Common myeloid progenitor, CD34-positive (primary cell): Measurements from ENCODE around the gene RAB11FIP5. TPM values are rescaled to one million over a fixed set of nuclear protein-coding genes. Genes with fewer than 3 reads are reported as not detected.

Experiments used
- CTCF ChIA-PET: fragments of 350-600 bp; sonication (Branson Sonifier 250); formaldehyde crosslinking; loops from one replicate; lab custom pipeline; 2021; ENCODE audit warnings: antibody characterized with exemption; lab: Charles Lee
- POLR2A ChIA-PET: fragments of 350-600 bp; sonication (Branson Sonifier 250); formaldehyde crosslinking; loops from one replicate; lab custom pipeline; 2021; ENCODE audit warnings: antibody characterized with exemption; lab: Charles Lee
- DNase-seq, 3 donors: peaks; one replicate each; pipeline versions ENCODE4 v3.0.0 to v3.0.0-alpha.2; 2013
- H3K27ac ChIP-seq, 2 experiments: 1 replicate in 1 of 2; 2 replicates in 1 of 2; pipeline ENCODE4 v1.7.0; 2013; ENCODE audit warnings: inconsistent platforms in 2 of 2, low read length in 2 of 2, mild to moderate bottlenecking in 2 of 2, low read depth in 1 of 2, moderate library complexity in 1 of 2; ENCODE audit not compliant: severe bottlenecking in 2 of 2, insufficient read depth in 1 of 2, poor library complexity in 1 of 2
- H3K27me3 ChIP-seq, 5 experiments: replicated peaks in 2 of 5; 1 replicate in 3 of 5; 2 replicates in 2 of 5; pipeline versions ENCODE4 v1.6.1 to v1.7.0; 2013; ENCODE audit warnings: low read length in 4 of 5, mild to moderate bottlenecking in 2 of 5, moderate library complexity in 2 of 5, inconsistent platforms in 1 of 5; ENCODE audit not compliant: insufficient read depth in 5 of 5, control insufficient read depth in 4 of 5
- H3K36me3 ChIP-seq, 4 experiments: 1 replicate in 2 of 4; 2 replicates in 2 of 4; pipeline versions ENCODE4 v1.6.1 to v1.7.0; 2013; ENCODE audit warnings: low read length in 3 of 4, control low read depth in 1 of 4, mild to moderate bottlenecking in 1 of 4; ENCODE audit not compliant: control insufficient read depth in 4 of 4, insufficient read depth in 4 of 4
- H3K4me1 ChIP-seq, 4 experiments: 1 replicate in 3 of 4; 2 replicates in 1 of 4; pipeline versions ENCODE4 v1.6.1 to v1.7.1; 2013; ENCODE audit warnings: low read length in 3 of 4, mild to moderate bottlenecking in 3 of 4, control low read depth in 1 of 4, inconsistent platforms in 1 of 4, moderate library complexity in 1 of 4; ENCODE audit not compliant: control insufficient read depth in 4 of 4, insufficient read depth in 4 of 4; ENCODE audit errors: control extremely low read depth in 1 of 4
- H3K4me3 ChIP-seq, 7 experiments: 1 replicate in 4 of 7; 2 replicates in 3 of 7; pipeline versions ENCODE4 v1.5.1 to v1.7.0; 2013; ENCODE audit warnings: mild to moderate bottlenecking in 7 of 7, low read length in 6 of 7, moderate library complexity in 6 of 7, inconsistent platforms in 2 of 7, low read depth in 2 of 7, control low read depth in 1 of 7; ENCODE audit not compliant: insufficient read depth in 4 of 7, control insufficient read depth in 1 of 7; ENCODE audit errors: extremely low read depth in 1 of 7
- H3K9me3 ChIP-seq, 5 experiments: 1 replicate in 4 of 5; 2 replicates in 1 of 5; pipeline versions ENCODE4 v1.6.1 to v1.7.1; 2013; ENCODE audit warnings: low read length in 4 of 5, mild to moderate bottlenecking in 2 of 5, inconsistent platforms in 1 of 5, low read depth in 1 of 5, moderate library complexity in 1 of 5; ENCODE audit not compliant: control insufficient read depth in 4 of 5, insufficient read depth in 2 of 5; ENCODE audit errors: control extremely low read depth in 1 of 5
- WGBS: methylation state at CpG from one replicate; pipeline ENCODE4 v1.1.5; 2013; ENCODE audit not compliant: insufficient coverage; 5-methylcytosine and 5-hydroxymethylcytosine counted together
- polyA plus RNA-seq: library from polyadenylated mRNA; unstranded; fragments of 120-200 nt; gene quantifications from one replicate; pipeline ENCODE4 v1.2.1, GENCODE V29; 2013

The RAB11FIP5 gene, protein sequence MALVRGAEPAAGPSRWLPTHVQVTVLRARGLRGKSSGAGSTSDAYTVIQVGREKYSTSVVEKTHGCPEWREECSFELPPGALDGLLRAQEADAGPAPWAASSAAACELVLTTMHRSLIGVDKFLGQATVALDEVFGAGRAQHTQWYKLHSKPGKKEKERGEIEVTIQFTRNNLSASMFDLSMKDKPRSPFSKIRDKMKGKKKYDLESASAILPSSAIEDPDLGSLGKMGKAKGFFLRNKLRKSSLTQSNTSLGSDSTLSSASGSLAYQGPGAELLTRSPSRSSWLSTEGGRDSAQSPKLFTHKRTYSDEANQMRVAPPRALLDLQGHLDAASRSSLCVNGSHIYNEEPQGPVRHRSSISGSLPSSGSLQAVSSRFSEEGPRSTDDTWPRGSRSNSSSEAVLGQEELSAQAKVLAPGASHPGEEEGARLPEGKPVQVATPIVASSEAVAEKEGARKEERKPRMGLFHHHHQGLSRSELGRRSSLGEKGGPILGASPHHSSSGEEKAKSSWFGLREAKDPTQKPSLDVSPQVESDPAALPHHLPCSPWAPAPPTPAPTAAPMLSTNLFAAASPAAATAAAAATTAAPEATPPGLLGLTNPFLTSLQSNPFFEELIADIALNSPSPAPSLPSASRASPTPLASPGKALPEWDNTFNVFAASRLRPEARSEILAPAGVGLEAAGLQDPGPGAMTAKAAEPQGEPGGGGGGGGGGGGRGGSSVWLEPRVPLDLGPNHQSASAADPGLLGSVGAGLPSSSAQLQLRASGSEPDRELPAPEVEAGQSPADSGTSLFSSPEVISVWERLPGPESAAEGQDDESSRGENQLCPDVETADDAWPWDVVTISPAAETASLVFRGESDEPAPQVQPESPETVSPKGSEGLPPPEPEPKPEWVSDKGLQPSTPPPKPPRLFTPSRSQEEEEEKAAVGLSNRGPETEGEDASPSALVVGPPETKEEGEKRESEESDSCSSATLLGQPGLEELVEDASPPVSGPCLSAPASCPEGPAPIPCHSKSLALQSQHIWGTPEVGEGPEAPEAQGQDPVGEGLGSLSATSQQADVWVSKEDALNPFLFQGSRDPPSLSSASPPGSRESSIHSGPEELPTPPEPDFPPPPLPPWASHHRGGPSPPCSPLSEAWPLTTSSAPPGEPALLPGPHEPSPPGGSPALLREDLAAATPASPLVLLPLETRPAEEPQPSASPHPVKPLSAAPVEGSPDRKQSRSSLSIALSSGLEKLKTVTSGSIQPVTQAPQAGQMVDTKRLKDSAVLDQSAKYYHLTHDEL (N-terminal part only)
- polyA plus RNA-seq, result 2.4 TPM

GRCh38 chr2:73112913-73113854 is at the start of gene RAB11FIP5:
TSS of gene RAB11FIP5 (minus strand) at chr2:73112948. CDS start at chr2:73112777, 171 bp downstream.
- no peaks in the 10 kb centered on the region for H3K9me3 ChIP-seq
- H3K27ac ChIP-seq, result no peak within 1 kb of the TSS
- ChIA-PET POLR2A (no interaction called here), CTCF (interaction anchor here (1.0 to 1.3 kb wide), 3 partner anchors 28 to 219 kb away, joined by 3 read pairs; no protein-coding TSS in a partner anchor)
- H3K27me3 ChIP-seq, result peaks cover 9 to 41% (median 30%) of the 10 kb centered on the region in 5 experiments
- peak within 1 kb of the TSS; percentile 52 to 78 (median 62) for H3K4me3 ChIP-seq
- under 1% methylated on average over 83 of the region's 93 CpGs for WGBS
- H3K36me3 ChIP-seq, result no peaks in the 10 kb centered on the region
- peak; percentile 71 to 85 (median 82) for DNase-seq
- peaks cover 0 to 26% (median 25%) of the 10 kb centered on the region in 4 experiments for H3K4me1 ChIP-seq

GRCh38 chr2:73156539-73157124 is 43.9 kb upstream of the RAB11FIP5 start:
- ChIA-PET CTCF (interaction anchor here (0.8 to 4.5 kb wide), 15 partner anchors 13 to 263 kb away, joined by 3 to 78 read pairs (median 5); no protein-coding TSS in a partner anchor), POLR2A (no interaction called here)
- DNase-seq, result peak; percentile 62 to 76 (median 76)
- peaks cover 0 to 7% (median 2%) of the 10 kb centered on the region in 4 experiments for H3K4me1 ChIP-seq
- no peaks in the 10 kb centered on the region for H3K36me3 ChIP-seq
- H3K27ac ChIP-seq, result no peak overlapping the region
- peak overlapping the region in 1 of 7 experiments; percentile 48 for H3K4me3 ChIP-seq
- no peaks in the 10 kb centered on the region for H3K9me3 ChIP-seq
- H3K27me3 ChIP-seq, result peaks cover 2 to 10% (median 8%) of the 10 kb centered on the region in 5 experiments
- WGBS, result 20% methylated on average over 20 of the region's 24 CpGs

DNA sequence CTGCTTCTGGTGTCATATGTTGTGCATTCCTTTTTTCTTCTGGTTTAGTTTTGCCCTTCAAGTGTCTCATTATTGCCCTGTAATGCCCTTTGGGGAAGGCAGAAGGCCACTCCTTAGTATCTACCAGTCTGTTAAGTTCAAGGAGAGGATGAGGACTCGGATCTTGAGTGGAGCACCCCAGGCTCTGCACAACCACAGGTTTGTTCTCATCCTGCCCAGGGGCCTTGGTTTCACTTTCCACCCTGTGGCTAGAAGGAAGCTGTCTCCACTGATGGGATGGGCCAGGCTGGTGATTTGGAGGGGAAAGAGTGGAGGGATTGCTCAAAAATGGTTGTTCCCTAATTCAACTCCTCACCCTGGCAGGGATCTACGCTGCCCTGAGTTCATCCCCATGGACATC is 30.2 kb upstream of the RAB11FIP5 start:
- H3K27me3 ChIP-seq, result peaks cover 0 to 2% (median 0%) of the 10 kb centered on the region in 5 experiments

DNA sequence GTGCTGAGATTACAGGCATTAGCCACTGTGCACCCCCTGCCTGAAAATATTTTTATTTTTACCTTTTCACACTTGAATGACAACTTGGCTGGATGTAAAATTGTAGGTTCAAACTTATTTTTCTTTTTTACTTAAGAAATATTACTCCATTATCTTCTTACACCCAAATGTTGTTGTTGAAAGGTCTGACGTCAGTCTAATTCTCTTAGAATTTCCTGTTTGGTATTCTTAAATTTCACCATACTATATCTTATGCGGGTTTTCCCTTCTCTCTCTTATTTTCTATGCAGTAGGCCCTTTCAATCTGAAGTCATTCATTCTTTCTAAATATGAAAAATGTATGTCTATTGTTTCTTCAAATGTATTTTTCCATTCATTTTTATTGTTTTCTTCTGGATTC is 29.1 kb upstream of the RAB11FIP5 start:
- Histone ChIP-seq H3K36me3 (no peaks in the 10 kb centered on the region), H3K4me3 (no peak overlapping the region), H3K4me1 (no peaks in the 10 kb centered on the region), H3K9me3 (no peaks in the 10 kb centered on the region), H3K27ac (no peak overlapping the region), H3K27me3 (peaks cover 0 to 2% (median 0%) of the 10 kb centered on the region in 5 experiments)
- ChIA-PET POLR2A (no interaction called here), CTCF (no interaction called here)
- no CpG with 5 or more reads among the region's 2 CpGs for WGBS
- DNase-seq, result no peak

More for the DNA sequence above, 30.2 kb upstream of the RAB11FIP5 start:
- WGBS, result no CpG with 5 or more reads among the region's 2 CpGs
- ChIA-PET CTCF (no interaction called here), POLR2A (no interaction called here)
- Histone ChIP-seq H3K36me3 (no peaks in the 10 kb centered on the region), H3K4me1 (no peaks in the 10 kb centered on the region), H3K9me3 (no peaks in the 10 kb centered on the region), H3K27ac (no peak overlapping the region), H3K4me3 (no peak overlapping the region)
- DNase-seq, result no peak

- no peak overlapping the region for H3K27ac ChIP-seq
- ChIA-PET POLR2A (no interaction called here), CTCF (interaction anchor here (0.8 kb wide), 1 partner anchor 15 kb away, joined by 4 read pairs; no protein-coding TSS in a partner anchor)
- no peaks in the 10 kb centered on the region for H3K36me3 ChIP-seq
- 100% methylated on average over 2 of the region's 2 CpGs for WGBS
- H3K9me3 ChIP-seq, result no peaks in the 10 kb centered on the region
- peaks cover 0 to 2% (median 0%) of the 10 kb centered on the region in 5 experiments for H3K27me3 ChIP-seq
- H3K4me3 ChIP-seq, result no peak overlapping the region
- DNase-seq, result no peak
- H3K4me1 ChIP-seq, result peaks cover 0 to 5% (median 0%) of the 10 kb centered on the region in 4 experiments
Measured at GRCh38 chr2:73135236-73135635, 22.5 kb upstream of the RAB11FIP5 start.
